Spleen (tissue), 11 donors: ENCODE results near the gene SLC1A7. TPM values are rescaled to one million over a fixed set of nuclear protein-coding genes. Genes with fewer than 3 reads are reported as not detected.

Experiments
- DNase-seq: peaks from one replicate; pipeline ENCODE4 v3.0.0-alpha.2; 2020
- H3K27ac ChIP-seq, 8 donors: fragments of 200-600 bp; sonication (generic) in 7 of 8; 1 replicate in 4 of 8; 2 replicates in 4 of 8; pipeline versions ENCODE4 v1.5.0 to v1.8.0; 2016 to 2021; ENCODE audit warnings: inconsistent platforms in 4 of 8, mild to moderate bottlenecking in 4 of 8, moderate library complexity in 1 of 8
- H3K27me3 ChIP-seq, 7 donors: fragments of 200-600 bp; sonication (generic) in 6 of 7; replicated peaks in 1 of 7; 1 replicate in 4 of 7; 2 replicates in 3 of 7; pipeline versions ENCODE4 v1.5.0 to v1.8.0; 2016 to 2021; ENCODE audit warnings: inconsistent platforms in 3 of 7, mild to moderate bottlenecking in 1 of 7
- H3K36me3 ChIP-seq, 6 donors: fragments of 200-600 bp; sonication (generic) in 5 of 6; 1 replicate in 4 of 6; 2 replicates in 2 of 6; pipeline versions ENCODE4 v1.5.0 to v1.8.0; 2016 to 2021; ENCODE audit warnings: inconsistent platforms in 2 of 6
- H3K4me1 ChIP-seq, 6 donors: fragments of 200-600 bp; sonication (generic) in 5 of 6; 1 replicate in 3 of 6; 2 replicates in 3 of 6; pipeline versions ENCODE4 v1.5.0 to v1.8.0; 2016 to 2021; ENCODE audit warnings: inconsistent platforms in 3 of 6
- H3K4me3 ChIP-seq, 8 donors: fragments of 200-600 bp; sonication (generic) in 7 of 8; 1 replicate in 4 of 8; 2 replicates in 4 of 8; pipeline versions ENCODE4 v1.5.0 to v1.8.0; 2016 to 2021; ENCODE audit warnings: inconsistent platforms in 4 of 8, mild to moderate bottlenecking in 4 of 8, moderate library complexity in 2 of 8
- H3K9me3 ChIP-seq, 8 donors: fragments of 200-600 bp; sonication (generic) in 7 of 8; 1 replicate in 4 of 8; 2 replicates in 4 of 8; pipeline versions ENCODE4 v1.5.0 to v1.8.0; 2016 to 2021; ENCODE audit warnings: inconsistent platforms in 4 of 8
- CTCF ChIP-seq, 11 experiments: fragments of 200-600 bp in 7 of 11; fragments of 450-650 bp in 4 of 11; sonication (generic) in 4 of 11; IDR thresholded peaks in 8 of 11; conservative IDR thresholded peaks in 3 of 11; 1 replicate in 7 of 11; 2 replicates in 4 of 11; pipeline versions ENCODE4 v1.4.0 to v1.8.0; 2016 to 2021; ENCODE audit warnings: antibody characterized with exemption in 11 of 11, inconsistent platforms in 4 of 11, mild to moderate bottlenecking in 1 of 11
- POLR2A ChIP-seq, 3 donors: fragments of 450-650 bp; IDR thresholded peaks; one replicate each; pipeline ENCODE4 v1.5.1; 2017; ENCODE audit warnings: antibody characterized with exemption in 3 of 3, mild to moderate bottlenecking in 1 of 3
- POLR2AphosphoS5 ChIP-seq, 3 donors: sonication (generic); formaldehyde crosslinking; IDR thresholded peaks; one replicate each; pipeline ENCODE4 v1.5.1; 2017; ENCODE audit warnings: antibody characterized with exemption in 3 of 3
- WGBS, 5 donors: extraction: QIAGEN DNeasy Blood & Tissue Kit in 3 of 5; methylation state at CpG; one replicate each; pipeline versions ENCODE4 v1.1.5 to v1.1.7; 2013 to 2018; 5-methylcytosine and 5-hydroxymethylcytosine counted together
- intact Hi-C: fragments of 100-400 bp; cut with DNase I; formaldehyde crosslinking; loops from one replicate; pipeline ENCODE4 v1.15.0; 2023; ENCODE audit warnings: low total_unique reads
- polyA plus RNA-seq, 3 donors: library from polyadenylated mRNA; stranded (reverse); fragments of 200-250 nt; gene quantifications; one replicate each; pipeline ENCODE4 v1.2.1, GENCODE V29; 2013
- total RNA-seq, 7 donors: library from RNA; depleted of rRNA in 3 of 7; stranded (reverse); fragments of >200 nt in 3 of 7; fragmentation: NEBNext Ultra II Directional in 4 of 7; extraction: Animal tissue kit (Norgen Biotek cat#: 25700) in 4 of 7; gene quantifications; one replicate each; pipeline versions ENCODE4 v1.1.0 to v1.2.1, GENCODE V29; 2016 to 2021
- donor health status: healthy with polysubstance abuse.
- donor health status: DM: no; HTN: no; CAD: no; lungs with moderate emphysema.
- donor health status: DM: no; HTN: no; CAD: no.
- donor health status: Bipolar disorder and iron deficiency.
- donor health status: healthy.
- donor health status: DM: no; HTN: no; CAD: no.
- donor health status: DM: yes; HTN: yes; CAD: no.

The SLC1A7 gene
- total and polyA plus RNA-seq, 10 donors, result 0.02 to 0.19 (median 0.08) TPM; not detected in 6

DNA sequence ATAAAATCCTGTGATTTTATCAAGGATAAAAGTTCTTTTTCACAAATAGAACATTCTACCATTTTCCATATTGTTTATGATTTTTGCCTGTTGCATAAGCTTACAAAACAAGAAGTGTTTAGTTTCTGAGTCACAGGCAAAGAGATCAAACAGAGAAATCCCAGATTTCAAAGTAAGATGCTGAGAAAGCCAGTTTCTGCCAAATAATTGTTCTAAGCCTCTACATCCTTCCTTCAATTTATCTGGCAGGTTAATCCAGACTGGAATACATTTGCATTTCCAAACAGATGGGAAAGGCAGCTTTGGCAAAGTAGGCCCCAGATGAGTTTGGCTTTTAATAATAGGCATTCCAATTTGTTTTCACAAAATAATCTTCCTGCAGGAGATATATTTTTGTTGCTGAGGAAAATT, 2.5 kb downstream of the SLC1A7 start:
- no peak for TF ChIP-seq POLR2A (IDR thresholded peaks at IDR 0.05)
- no peak for TF ChIP-seq CTCF (IDR thresholded peaks at IDR 0.05 in 8 of 11, conservative IDR thresholded peaks at IDR 0.05 in 3 of 11)
- Histone ChIP-seq H3K9me3 (peaks cover 0 to 17% (median 12%) of the 10 kb centered on the region in 8 donors), H3K4me1 (peaks cover 0 to 6% (median 0%) of the 10 kb centered on the region in 6 donors), H3K27me3 (peaks cover 0 to 6% (median 0%) of the 10 kb centered on the region in 7 donors), H3K36me3 (no peaks in the 10 kb centered on the region), H3K27ac (no peak overlapping the region), H3K4me3 (no peak overlapping the region)
- intact Hi-C loops, result no loop called here
- DNase-seq, result no peak

DNA sequence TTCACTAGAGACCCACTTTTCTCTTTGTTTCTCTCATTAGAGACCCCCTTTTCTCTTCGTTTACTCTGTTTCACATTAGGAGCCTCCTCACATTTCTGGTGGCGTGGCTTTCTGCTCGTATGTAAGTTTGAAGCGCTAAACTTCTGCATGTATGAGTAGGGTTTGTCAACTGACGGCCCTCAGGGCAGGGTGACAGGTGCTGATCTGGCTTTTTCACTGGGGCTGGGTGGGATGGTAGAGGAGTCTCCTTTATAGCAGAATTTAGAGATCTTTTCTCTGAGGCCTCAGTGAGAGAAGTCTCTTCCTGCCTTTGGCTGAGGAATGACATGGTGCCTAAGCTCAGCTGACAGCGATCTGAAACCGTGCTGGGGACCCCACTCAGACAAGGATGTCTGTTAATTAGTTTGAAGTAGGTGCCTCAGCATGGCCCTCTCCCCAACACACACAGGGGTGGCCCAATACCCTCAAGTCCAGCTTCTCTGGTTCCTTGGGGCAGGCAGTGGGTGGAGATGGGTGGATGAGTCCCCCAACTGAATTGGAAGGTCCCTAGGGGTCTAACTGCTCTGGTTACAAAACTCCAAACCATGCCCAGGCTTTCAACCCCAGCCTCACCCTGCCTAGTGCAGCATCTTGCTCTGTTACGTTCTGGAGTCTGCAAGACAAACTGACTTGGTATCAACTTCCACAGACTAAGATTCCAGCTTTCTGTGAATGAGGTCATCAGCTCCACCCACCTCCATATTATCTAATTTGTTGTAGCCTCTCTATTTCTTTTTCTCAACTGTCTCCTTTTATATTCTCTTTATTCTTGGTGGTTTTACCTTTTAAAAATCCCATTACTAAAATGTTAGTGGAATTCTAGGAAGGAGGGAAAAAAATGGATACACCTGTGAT, 3.2 kb downstream of the SLC1A7 start:
- WGBS, 5 donors, result 82 to 93% (median 88%) methylated on average over 8 of the region's 8 CpGs

DNA sequence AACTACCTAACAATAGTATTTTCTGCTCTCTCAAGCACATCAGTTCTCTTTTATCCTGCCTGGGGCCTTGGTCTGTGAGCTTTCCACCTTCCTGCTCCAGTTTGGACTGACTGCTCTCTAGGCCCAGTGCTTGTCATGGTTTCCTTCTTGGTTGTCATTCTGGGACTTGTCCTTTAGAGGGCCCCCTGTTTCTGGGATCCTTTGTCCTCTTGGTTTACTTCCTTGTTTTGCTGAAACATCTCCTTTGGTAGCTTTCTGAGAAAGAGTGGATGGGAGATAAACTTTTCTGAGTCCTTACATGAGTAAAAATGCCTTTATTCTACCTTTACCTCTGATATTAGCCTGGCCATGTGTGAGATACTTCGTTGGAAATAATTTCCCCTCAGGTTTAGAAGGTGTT, 4.7 kb downstream of the SLC1A7 start:
- intact Hi-C loops, result no loop called here
- 72 to 93% (median 85%) methylated on average over 1 of the region's 1 CpG for WGBS, 5 donors
- H3K9me3 ChIP-seq, result peaks cover 0 to 17% (median 12%) of the 10 kb centered on the region in 8 donors

More for the DNA sequence above, 3.2 kb downstream of the SLC1A7 start:
- TF ChIP-seq POLR2A (IDR thresholded peaks at IDR 0.05), result no peak
- no peak for TF ChIP-seq CTCF (IDR thresholded peaks at IDR 0.05 in 8 of 11, conservative IDR thresholded peaks at IDR 0.05 in 3 of 11)
- TF ChIP-seq POLR2AphosphoS5 (IDR thresholded peaks at IDR 0.05), result no peak
- intact Hi-C loops, result no loop called here
- H3K9me3 ChIP-seq, result peaks cover 0 to 17% (median 12%) of the 10 kb centered on the region in 8 donors
- H3K36me3 ChIP-seq, result no peaks in the 10 kb centered on the region
- H3K27ac ChIP-seq, result no peak overlapping the region
- H3K4me1 ChIP-seq, result peaks cover 0 to 6% (median 0%) of the 10 kb centered on the region in 6 donors
- no peak overlapping the region for H3K4me3 ChIP-seq
- DNase-seq, result peak; percentile 20
- H3K27me3 ChIP-seq, result peaks cover 0 to 6% (median 0%) of the 10 kb centered on the region in 7 donors

More for the DNA sequence above, 4.7 kb downstream of the SLC1A7 start:
- H3K36me3 ChIP-seq, result no peaks in the 10 kb centered on the region
- peaks cover 0 to 6% (median 0%) of the 10 kb centered on the region in 7 donors for H3K27me3 ChIP-seq
- no peak overlapping the region for H3K4me3 ChIP-seq
- H3K4me1 ChIP-seq, result peaks cover 0 to 6% (median 0%) of the 10 kb centered on the region in 6 donors
- TF ChIP-seq CTCF (IDR thresholded peaks at IDR 0.05 in 8 of 11, conservative IDR thresholded peaks at IDR 0.05 in 3 of 11) (no peak), POLR2AphosphoS5 (IDR thresholded peaks at IDR 0.05) (no peak), POLR2A (IDR thresholded peaks at IDR 0.05) (no peak)
- DNase-seq, result no peak
- no peak overlapping the region for H3K27ac ChIP-seq
